Activated CD4-positive, alpha-beta T cell treated with anti-CD3 and anti-CD28 coated beads, Interleukin-2, amount 10 ng/mL, durations not matched to agents 7 days and 5 days (primary cell): ENCODE measurements around the gene YIPF1. TPM values are rescaled to one million over a fixed set of nuclear protein-coding genes. Genes with fewer than 3 reads are reported as not detected.
"Not testable (repeated sequence)": the region's sequence is repeated elsewhere in the genome, so short reads cannot be mapped to it uniquely, and the experiment has no call there.

Experiments
- CTCF ChIA-PET: fragments of 350-600 bp; sonication (Branson Sonifier 250); formaldehyde crosslinking; loops from one replicate; lab custom pipeline; 2021; ENCODE audit warnings: antibody characterized with exemption; lab: Charles Lee
- POLR2A ChIA-PET: fragments of 350-600 bp; sonication (Branson Sonifier 250); formaldehyde crosslinking; loops from one replicate; lab custom pipeline; 2021; ENCODE audit warnings: antibody characterized with exemption; lab: Charles Lee
- DNase-seq: peaks from one replicate; pipeline ENCODE4 v3.0.0-alpha.2; 2020
- H3K27ac Mint-ChIP-seq: one replicate; pipeline ENCODE4 v1.8.0; 2021; ENCODE audit warnings: mild to moderate bottlenecking, moderate library complexity, mixed read lengths
- H3K27me3 Mint-ChIP-seq: one replicate; pipeline ENCODE4 v1.8.0; 2021; ENCODE audit warnings: mixed read lengths
- H3K36me3 Mint-ChIP-seq: one replicate; pipeline ENCODE4 v1.8.0; 2021; ENCODE audit warnings: low read depth, mixed read lengths
- H3K4me1 Mint-ChIP-seq: one replicate; pipeline ENCODE4 v1.8.0; 2021; ENCODE audit warnings: mixed read lengths
- H3K4me3 Mint-ChIP-seq: one replicate; pipeline ENCODE4 v1.8.0; 2021; ENCODE audit warnings: mild to moderate bottlenecking, moderate library complexity, mixed read lengths
- H3K9me3 Mint-ChIP-seq: one replicate; pipeline ENCODE4 v1.8.0; 2021; ENCODE audit warnings: mixed read lengths
- total RNA-seq, 2 experiments: library from RNA; stranded (reverse); gene quantifications; one replicate each; pipeline ENCODE4 v1.2.3, GENCODE V29; 2021

The YIPF1 gene
- total RNA-seq, 2 experiments from 2014 or later, result 16.3 to 20.6 TPM

GRCh38 chr1:53826367-53826766 lies 63.2 kb downstream of the YIPF1 start:
- ChIA-PET CTCF (interaction anchor here (1.0 to 3.1 kb wide), 3 partner anchors 10 to 19 kb away, joined by 4 to 10 read pairs (median 5); no protein-coding TSS in a partner anchor), POLR2A (no interaction called here)
- H3K9me3 Mint-ChIP-seq, result no peaks in the 10 kb centered on the region
- DNase-seq, result no peak
- peaks cover 34% of the 10 kb centered on the region for H3K36me3 Mint-ChIP-seq
- H3K4me1 Mint-ChIP-seq, result no peaks in the 10 kb centered on the region
- no peak overlapping the region for H3K4me3 Mint-ChIP-seq
- H3K27ac Mint-ChIP-seq, result no peak overlapping the region
- no peaks in the 10 kb centered on the region for H3K27me3 Mint-ChIP-seq

GRCh38 chr1:53825306-53825705 lies 64.3 kb downstream of the YIPF1 start:
- CTCF ChIA-PET, result interaction anchor here (1.5 to 3.1 kb wide), 2 partner anchors 11 to 12 kb away, joined by 4 to 10 read pairs; no protein-coding TSS in a partner anchor
- no peaks in the 10 kb centered on the region for H3K27me3 Mint-ChIP-seq

DNA sequence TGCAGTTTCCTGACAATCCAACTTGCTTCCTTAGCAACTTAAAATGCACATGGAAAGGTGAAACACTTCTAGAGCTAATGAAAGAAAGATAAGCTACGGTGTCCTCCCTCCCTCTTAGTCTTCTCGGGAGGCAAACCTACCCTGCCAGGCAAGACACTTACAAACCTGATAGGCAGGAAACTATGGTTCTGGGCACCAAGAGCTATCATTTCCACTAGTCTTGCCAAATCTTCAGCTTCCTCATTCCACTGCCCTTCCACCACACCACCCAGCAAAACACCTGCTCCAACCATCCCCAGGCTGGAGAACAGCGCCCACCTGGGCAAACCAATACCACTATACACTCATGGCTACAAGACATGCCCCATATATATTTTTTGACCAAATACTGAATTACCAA lies 66.7 kb downstream of the YIPF1 start:
- no peak for DNase-seq
- H3K27ac Mint-ChIP-seq, result no peak overlapping the region
- POLR2A ChIA-PET, result no interaction called here
- CTCF ChIA-PET, result interaction anchor here (1.1 kb wide), 1 partner anchor 19 kb away, joined by 5 read pairs; no protein-coding TSS in a partner anchor
- H3K4me3 Mint-ChIP-seq, result no peak overlapping the region
- peaks cover 42% of the 10 kb centered on the region for H3K36me3 Mint-ChIP-seq
- H3K27me3 Mint-ChIP-seq, result no peaks in the 10 kb centered on the region
- no peaks in the 10 kb centered on the region for H3K9me3 Mint-ChIP-seq
- no peaks in the 10 kb centered on the region for H3K4me1 Mint-ChIP-seq

More at GRCh38 chr1:53825306-53825705, 64.3 kb downstream of the YIPF1 start:
- POLR2A ChIA-PET, result no interaction called here
- DNase-seq, result no peak
- peaks cover 32% of the 10 kb centered on the region for H3K36me3 Mint-ChIP-seq
- H3K4me3 Mint-ChIP-seq, result no peak overlapping the region
- H3K9me3 Mint-ChIP-seq, result no peaks in the 10 kb centered on the region
- no peaks in the 10 kb centered on the region for H3K4me1 Mint-ChIP-seq
- no peak overlapping the region for H3K27ac Mint-ChIP-seq

DNA sequence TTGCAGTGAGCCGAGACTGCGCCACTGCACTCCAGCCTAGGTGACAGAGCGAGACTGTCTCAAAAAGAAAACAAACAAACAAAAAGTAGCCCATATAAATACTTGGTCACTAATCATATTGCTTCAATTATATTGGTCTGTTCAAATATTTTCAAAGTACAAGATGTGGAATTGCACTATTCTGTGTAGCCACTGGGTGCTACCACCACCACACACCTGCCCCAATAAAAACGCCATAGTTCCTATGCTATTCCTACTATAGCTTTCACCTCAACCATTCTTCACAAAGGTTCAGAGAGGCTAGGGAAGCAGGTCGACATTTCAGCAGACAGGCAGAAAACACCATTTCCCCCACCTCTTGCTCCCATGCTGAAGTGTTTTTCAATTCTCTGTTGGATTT lies 68.2 kb downstream of the YIPF1 start:
- Mint-ChIP-seq H3K36me3 (peaks cover 53% of the 10 kb centered on the region), H3K4me3 (no peak overlapping the region), H3K9me3 (no peaks in the 10 kb centered on the region), H3K4me1 (no peaks in the 10 kb centered on the region), H3K27me3 (no peaks in the 10 kb centered on the region), H3K27ac (no peak overlapping the region)
- POLR2A ChIA-PET, result no interaction called here
- CTCF ChIA-PET, result no interaction called here
- no peak for DNase-seq

DNA sequence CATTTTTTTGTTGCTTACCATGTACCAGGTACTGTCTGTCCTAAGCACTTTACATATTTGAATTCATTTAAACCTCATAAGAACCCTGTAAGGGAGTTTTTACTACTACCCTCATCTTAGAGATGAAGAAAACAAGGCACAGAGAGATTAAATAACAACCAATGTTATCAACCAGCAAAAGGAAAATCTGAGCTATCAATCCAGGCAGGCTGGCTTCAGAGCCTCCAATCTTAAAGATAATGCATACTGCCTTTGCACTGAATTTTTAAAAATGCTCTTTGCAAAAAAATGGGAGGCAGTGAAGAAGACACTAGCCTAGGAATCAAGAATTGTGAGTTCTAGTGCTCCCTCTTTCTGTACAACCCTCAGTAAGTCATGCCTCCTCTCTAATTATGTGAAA lies 70.2 kb downstream of the YIPF1 start:
- CTCF ChIA-PET, result no interaction called here
- H3K36me3 Mint-ChIP-seq, result peaks cover 55% of the 10 kb centered on the region
- no peak for DNase-seq
- H3K27ac Mint-ChIP-seq, result no peak overlapping the region
- H3K9me3 Mint-ChIP-seq, result no peaks in the 10 kb centered on the region
- POLR2A ChIA-PET, result no interaction called here
- peaks cover 4% of the 10 kb centered on the region for H3K4me1 Mint-ChIP-seq
- H3K27me3 Mint-ChIP-seq, result no peaks in the 10 kb centered on the region
- no peak overlapping the region for H3K4me3 Mint-ChIP-seq

- H3K9me3 Mint-ChIP-seq, POLR2A ChIA-PET, H3K4me3 Mint-ChIP-seq, H3K27ac Mint-ChIP-seq, H3K27me3 Mint-ChIP-seq, DNase-seq: not testable (repeated sequence)
- CTCF ChIA-PET, result interaction anchor here (0.6 kb wide), 1 partner anchor 109 kb away, joined by 3 read pairs; no protein-coding TSS in a partner anchor
- H3K36me3 Mint-ChIP-seq, result peaks cover 73% of the 10 kb centered on the region
- peaks cover 12% of the 10 kb centered on the region for H3K4me1 Mint-ChIP-seq
These were observed 73.0 kb downstream of the YIPF1 start for GRCh38 chr1:53816584-53816983.

- H3K27me3 Mint-ChIP-seq, DNase-seq, H3K4me3 Mint-ChIP-seq, H3K27ac Mint-ChIP-seq, H3K9me3 Mint-ChIP-seq, POLR2A ChIA-PET: not testable (repeated sequence)
- CTCF ChIA-PET, result interaction anchor here (0.6 kb wide), 1 partner anchor 451 kb away, joined by 3 read pairs; no protein-coding TSS in a partner anchor
- H3K4me1 Mint-ChIP-seq, result peaks cover 14% of the 10 kb centered on the region
- peaks cover 80% of the 10 kb centered on the region for H3K36me3 Mint-ChIP-seq
These were observed 74.1 kb downstream of the YIPF1 start for GRCh38 chr1:53815484-53815883.

DNA sequence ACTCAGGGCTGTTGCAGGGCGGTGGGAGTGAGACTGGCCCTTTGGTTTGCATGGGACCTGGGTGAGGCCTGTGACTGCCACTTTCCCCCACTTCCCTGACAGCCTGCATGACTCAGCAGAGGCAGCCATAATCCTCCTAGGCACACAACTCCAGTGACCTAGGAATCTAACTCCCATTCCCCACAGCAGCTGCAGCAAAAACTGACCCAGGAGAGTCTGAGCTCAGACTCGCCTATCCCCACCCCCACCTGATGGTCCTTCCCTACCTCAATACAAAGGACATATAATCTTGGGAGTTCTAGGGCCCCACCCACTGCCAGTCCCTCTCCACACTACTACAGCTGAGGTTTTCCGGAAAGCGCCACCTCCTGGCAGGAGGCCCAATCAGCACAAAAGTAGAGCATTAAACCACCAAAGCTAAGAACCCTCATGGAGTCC lies 78.2 kb downstream of the YIPF1 start:
- H3K9me3 Mint-ChIP-seq, result no peaks in the 10 kb centered on the region
- no peak overlapping the region for H3K4me3 Mint-ChIP-seq
- CTCF ChIA-PET, result interaction anchor here (0.6 to 2.0 kb wide), 2 partner anchors 10 to 586 kb away, joined by 4 to 5 read pairs; no protein-coding TSS in a partner anchor
- DNase-seq, result peak; percentile 11
- no peak overlapping the region for H3K27ac Mint-ChIP-seq
- peaks cover 16% of the 10 kb centered on the region for H3K4me1 Mint-ChIP-seq
- POLR2A ChIA-PET, result no interaction called here
- no peaks in the 10 kb centered on the region for H3K27me3 Mint-ChIP-seq
- peaks cover 61% of the 10 kb centered on the region for H3K36me3 Mint-ChIP-seq

DNA sequence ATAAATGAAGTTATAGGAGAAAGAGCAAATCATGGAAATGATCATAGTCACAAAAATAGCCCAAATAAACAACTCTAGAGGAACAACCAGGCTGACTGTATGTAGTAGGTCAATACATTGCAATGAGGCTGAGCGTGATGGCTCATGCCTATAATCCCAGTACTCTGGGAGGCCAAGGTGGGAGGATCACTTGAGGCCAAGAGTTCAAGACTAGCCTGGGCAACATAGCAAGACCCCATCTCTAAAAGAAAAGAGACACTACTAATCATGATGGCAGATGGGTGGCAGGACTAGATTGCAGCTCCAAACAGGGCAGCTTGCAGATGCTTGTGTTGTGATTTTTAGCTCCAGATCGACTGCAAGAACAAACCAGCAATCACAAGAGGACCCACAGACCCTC lies 79.1 kb downstream of the YIPF1 start:
- no peak overlapping the region for H3K4me3 Mint-ChIP-seq
- no peak for DNase-seq
- ChIA-PET POLR2A (no interaction called here), CTCF (interaction anchor here (0.7 to 2.0 kb wide), 2 partner anchors 9 to 985 kb away, joined by 4 to 5 read pairs; no protein-coding TSS in a partner anchor)
- no peaks in the 10 kb centered on the region for H3K9me3 Mint-ChIP-seq
- H3K36me3 Mint-ChIP-seq, result peaks cover 54% of the 10 kb centered on the region
- no peak overlapping the region for H3K27ac Mint-ChIP-seq
- no peaks in the 10 kb centered on the region for H3K27me3 Mint-ChIP-seq
- peaks cover 16% of the 10 kb centered on the region for H3K4me1 Mint-ChIP-seq

DNA sequence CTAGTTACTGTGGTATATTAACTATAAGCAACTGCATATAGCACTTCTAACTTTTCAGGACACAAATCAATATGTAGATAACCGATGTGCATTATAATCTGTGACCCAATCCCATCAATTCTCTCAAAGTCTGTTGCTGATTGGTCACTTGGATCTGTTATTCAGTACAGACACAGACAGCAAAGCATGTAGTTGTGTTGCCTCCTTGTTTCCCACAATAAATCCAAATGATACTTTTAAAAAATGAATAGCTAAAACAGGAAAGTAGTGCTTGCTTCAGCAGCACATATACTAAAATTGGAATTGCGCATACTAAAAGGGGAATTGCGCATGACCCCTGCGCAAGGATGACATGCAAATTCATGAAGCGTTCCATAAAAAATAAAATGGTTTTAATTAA lies 79.6 kb downstream of the YIPF1 start:
- peaks cover 50% of the 10 kb centered on the region for H3K36me3 Mint-ChIP-seq
- ChIA-PET POLR2A (no interaction called here), CTCF (interaction anchor here (0.7 kb wide), 1 partner anchor 986 kb away, joined by 4 read pairs; no protein-coding TSS in a partner anchor)
- H3K27ac Mint-ChIP-seq, result no peak overlapping the region
- no peak overlapping the region for H3K4me3 Mint-ChIP-seq
- DNase-seq, result no peak
- H3K4me1 Mint-ChIP-seq, result peaks cover 16% of the 10 kb centered on the region
- H3K27me3 Mint-ChIP-seq, result no peaks in the 10 kb centered on the region
- H3K9me3 Mint-ChIP-seq, result no peaks in the 10 kb centered on the region

DNA sequence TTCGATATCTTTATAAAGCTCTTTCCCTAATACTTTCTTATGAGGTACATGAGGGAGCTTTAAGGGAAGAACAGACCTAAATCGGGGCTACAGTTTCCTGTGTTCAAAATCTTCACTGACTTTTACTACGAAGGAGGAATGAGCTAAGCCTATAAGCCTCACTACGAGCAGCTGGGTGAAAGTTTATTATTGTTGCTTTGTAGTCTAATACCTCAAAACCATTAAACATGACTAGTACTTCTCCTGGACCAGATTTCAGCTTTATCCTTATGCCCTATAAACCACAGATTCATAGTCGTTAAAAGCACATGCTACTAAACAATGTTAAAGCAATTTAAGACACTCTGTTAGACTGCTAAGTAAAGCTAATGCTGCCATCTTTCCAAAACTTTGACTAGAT lies 81.7 kb downstream of the YIPF1 start:
- Mint-ChIP-seq H3K27ac (no peak overlapping the region), H3K36me3 (peaks cover 40% of the 10 kb centered on the region), H3K27me3 (no peaks in the 10 kb centered on the region), H3K4me1 (peaks cover 8% of the 10 kb centered on the region), H3K4me3 (no peak overlapping the region), H3K9me3 (no peaks in the 10 kb centered on the region)
- ChIA-PET CTCF (interaction anchor here (1.7 kb wide), 1 partner anchor 19 kb away, joined by 5 read pairs; no protein-coding TSS in a partner anchor), POLR2A (no interaction called here)
- no peak for DNase-seq

DNA sequence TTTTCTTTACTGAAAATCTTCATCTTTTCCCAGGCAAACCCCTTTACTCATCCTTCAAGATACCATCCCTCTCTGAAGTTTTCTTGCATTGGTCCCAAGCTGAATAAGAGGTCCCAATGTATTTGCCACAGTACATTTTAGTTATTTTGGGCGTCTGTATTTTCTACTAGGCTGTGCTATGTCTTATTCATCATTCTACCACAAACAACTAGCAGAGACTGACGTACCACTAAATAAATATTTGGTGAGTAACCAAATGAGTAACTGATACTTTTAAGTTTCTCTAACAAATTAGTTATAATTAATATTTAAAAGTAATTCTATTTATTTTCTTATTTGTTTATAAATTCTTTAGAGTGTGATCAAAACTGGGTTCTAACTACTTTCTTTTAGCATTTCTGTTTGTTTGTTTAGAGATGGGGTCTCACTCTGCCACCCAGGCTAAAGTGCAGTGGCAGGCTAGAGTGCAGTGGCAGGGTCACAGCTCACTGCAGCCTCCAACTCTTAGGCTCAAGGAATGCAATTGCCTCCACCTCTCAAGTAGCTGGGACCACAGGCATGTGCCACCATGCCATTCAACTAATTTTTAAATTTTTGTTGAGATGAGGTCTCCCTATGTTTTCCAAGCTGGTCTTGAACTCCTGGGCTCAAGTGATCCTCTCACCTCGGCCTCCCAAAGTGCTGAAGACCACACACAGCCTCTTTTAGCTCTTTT lies 84.6 kb downstream of the YIPF1 start:
- Mint-ChIP-seq H3K9me3 (no peaks in the 10 kb centered on the region), H3K36me3 (peaks cover 34% of the 10 kb centered on the region), H3K4me3 (no peak overlapping the region), H3K27me3 (no peaks in the 10 kb centered on the region), H3K27ac (no peak overlapping the region), H3K4me1 (peaks cover 2% of the 10 kb centered on the region)
- ChIA-PET POLR2A (no interaction called here), CTCF (interaction anchor here (1.1 to 1.2 kb wide), 2 partner anchors 17 to 27 kb away, joined by 4 to 5 read pairs; no protein-coding TSS in a partner anchor)
- no peak for DNase-seq

DNA sequence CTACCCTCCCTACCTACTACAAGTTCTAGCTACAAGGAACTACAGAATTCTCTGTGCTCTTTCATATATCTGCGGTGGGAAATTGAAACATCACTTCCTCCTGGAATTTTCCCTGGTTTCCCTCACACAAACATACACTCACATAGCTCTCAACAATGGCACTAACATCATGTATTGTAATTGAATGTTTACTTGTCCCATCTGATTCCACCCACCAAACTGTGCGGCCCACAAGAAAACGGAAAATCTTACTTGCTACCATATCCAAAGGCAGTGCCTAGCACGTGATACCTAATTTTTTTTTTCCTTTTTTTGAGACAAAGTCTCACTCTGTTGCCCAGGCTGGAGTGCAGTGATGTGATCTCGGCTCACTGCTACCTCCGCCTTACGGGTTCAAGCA lies 85.4 kb downstream of the YIPF1 start:
- no peak overlapping the region for H3K27ac Mint-ChIP-seq
- H3K9me3 Mint-ChIP-seq, result no peaks in the 10 kb centered on the region
- H3K27me3 Mint-ChIP-seq, result no peaks in the 10 kb centered on the region
- peaks cover 2% of the 10 kb centered on the region for H3K4me1 Mint-ChIP-seq
- H3K36me3 Mint-ChIP-seq, result peaks cover 37% of the 10 kb centered on the region
- POLR2A ChIA-PET, result no interaction called here
- no peak for DNase-seq
- CTCF ChIA-PET, result interaction anchor here (1.1 to 1.2 kb wide), 2 partner anchors 18 to 27 kb away, joined by 4 to 5 read pairs; no protein-coding TSS in a partner anchor
- no peak overlapping the region for H3K4me3 Mint-ChIP-seq
